ENCODE measurements around the gene FGFR4. TPM values are rescaled to one million over a fixed set of nuclear protein-coding genes. Genes with fewer than 3 reads are reported as not detected.
A peak's percentile ranks its signal among the peaks of the same experiment; 100 is the strongest.
"Not testable (repeated sequence)": the region's sequence is repeated elsewhere in the genome, so short reads cannot be mapped to it uniquely, and the experiment has no call there.

Gene FGFR4
- 14.1 and 35.2 TPM in 2 replicates for total RNA-seq

- peak; percentile 81 for DNase-seq (ENCODE audit: low read depth)
Measured at GRCh38 chr5:177086654-177087397, at the start of gene FGFR4. TSS of gene FGFR4 (plus strand) at chr5:177086915. CDS start at chr5:177089603, 2,688 bp downstream.

DNA sequence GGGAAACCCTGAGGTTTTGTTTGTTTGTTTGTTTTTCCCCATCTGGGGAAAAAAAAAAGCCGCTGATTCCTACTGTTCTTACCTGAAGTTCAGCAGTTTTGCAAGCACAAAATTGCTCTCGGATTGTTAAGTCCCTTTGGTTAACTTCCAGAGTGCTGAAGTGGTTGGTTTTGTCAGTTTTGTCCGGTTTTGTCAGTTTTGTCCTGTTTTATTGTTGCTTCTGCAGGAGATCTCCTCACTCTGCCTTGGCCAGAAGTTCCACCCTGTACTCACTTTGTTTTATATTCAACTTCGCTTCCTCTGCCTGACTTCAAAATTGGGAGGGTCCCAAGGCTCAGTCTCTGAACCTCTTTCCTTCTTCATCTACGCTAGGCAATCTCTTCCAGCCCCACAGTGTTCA, 49.8 kb upstream of the FGFR4 start:
- no peak for DNase-seq (ENCODE audit: low read depth)

DNA sequence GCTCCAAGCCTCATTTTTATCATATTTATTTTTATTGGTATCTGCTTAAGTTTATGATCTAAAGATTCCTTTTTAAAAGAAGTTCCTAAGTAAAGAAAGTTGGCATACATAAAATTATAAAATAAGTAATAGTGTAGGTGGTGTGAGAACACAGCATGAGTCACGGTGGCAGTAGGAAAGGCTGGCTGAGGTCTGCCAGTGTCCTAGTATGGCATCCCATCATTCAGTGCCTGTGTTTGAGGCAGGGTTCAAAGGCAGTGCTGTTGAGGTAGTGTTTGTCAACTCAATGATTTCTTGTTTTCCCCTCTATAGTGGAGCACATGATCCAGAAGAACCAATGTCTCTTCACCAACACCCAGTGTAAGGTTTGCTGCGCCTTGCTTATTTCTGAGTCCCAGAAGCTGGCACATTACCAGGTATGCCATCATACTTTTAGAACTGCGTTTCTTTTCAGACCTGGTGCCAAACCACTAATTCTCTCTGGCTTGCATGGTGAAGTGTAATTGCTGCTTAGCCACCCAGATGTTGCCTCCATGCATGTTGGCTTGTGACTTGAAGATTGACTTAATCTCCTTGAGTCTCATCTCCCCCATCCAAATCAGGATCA, 45.8 kb upstream of the FGFR4 start:
- no peak for DNase-seq (ENCODE audit: low read depth)

DNA sequence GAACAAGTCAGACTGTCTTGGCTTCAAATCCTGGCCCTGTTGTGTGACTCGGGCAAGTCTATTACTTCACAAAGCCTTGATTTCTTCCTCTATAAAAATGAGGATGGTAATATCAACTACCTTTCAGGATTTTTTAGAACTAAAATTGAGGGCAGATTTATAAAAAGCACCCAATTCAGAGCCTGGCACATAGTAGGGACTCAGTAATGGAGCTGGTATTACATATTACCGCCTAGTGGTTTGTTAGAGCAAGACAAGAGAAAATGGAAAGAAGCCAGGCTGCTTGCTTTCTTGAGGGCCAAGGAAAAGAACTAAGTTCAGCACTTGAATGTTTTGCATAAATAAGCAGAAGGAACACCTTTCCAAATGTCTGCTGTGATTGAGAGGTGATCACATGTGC, 44.8 kb upstream of the FGFR4 start:
- no peak for DNase-seq (ENCODE audit: low read depth)

- no peak for DNase-seq (ENCODE audit: low read depth)
Measured at GRCh38 chr5:177043114-177043513, 43.6 kb upstream of the FGFR4 start.

GRCh38 chr5:177043958-177044357, 42.8 kb upstream of the FGFR4 start:
- no peak for DNase-seq (ENCODE audit: low read depth)

GRCh38 chr5:177044641-177045040, 42.1 kb upstream of the FGFR4 start:
- no peak for DNase-seq (ENCODE audit: low read depth)

DNA sequence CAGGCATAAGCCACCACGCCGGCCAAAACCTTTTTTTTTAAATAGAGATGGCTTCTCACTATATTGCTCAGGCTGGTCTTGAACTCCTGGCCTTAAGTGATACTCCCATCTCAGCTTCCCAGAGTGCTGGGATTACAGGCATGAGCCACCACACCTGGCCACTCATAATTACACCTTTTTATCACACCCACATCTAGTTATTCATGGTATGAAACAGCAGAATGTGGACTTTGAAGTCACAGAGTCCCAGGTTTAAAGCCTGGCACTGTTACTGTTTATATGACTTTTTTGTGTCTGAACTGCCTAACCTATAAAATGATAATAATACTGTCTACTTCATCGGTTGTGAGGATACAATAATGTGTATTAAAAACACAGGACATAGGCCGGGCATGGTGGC, 41.1 kb upstream of the FGFR4 start:
- DNase-seq (ENCODE audit: low read depth) = no peak

- not testable (repeated sequence) for DNase-seq (ENCODE audit: low read depth)
Measured at GRCh38 chr5:177048531-177048930, 38.2 kb upstream of the FGFR4 start.

GRCh38 chr5:177049285-177049684, 37.4 kb upstream of the FGFR4 start:
- no peak for DNase-seq (ENCODE audit: low read depth)

- DNase-seq (ENCODE audit: low read depth) = no peak
Measured at GRCh38 chr5:177064500-177065277, 22.0 kb upstream of the FGFR4 start.

DNA sequence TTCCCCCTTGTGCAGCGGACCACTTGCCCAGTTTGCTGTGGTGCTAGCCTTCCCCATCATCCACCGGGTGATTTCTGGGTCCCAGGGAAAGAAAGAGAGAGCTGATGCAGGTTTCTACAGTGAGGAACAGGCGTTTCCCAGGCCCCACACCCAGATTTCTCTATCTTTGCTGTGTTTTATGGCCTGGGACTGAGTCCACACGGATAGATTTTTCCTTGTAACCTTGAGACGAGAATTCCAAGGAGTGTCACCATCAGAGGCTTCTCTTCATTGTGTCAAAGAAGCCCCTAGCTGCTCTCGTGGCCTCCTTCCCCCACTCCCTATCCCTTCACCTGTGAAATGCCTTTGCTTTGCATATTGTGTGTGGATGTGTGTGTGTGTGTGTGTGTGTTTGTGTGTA, 21.2 kb upstream of the FGFR4 start:
- DNase-seq (ENCODE audit: low read depth) = no peak

GRCh38 chr5:177066224-177066623, 20.5 kb upstream of the FGFR4 start:
- no peak for DNase-seq (ENCODE audit: low read depth)

- no peak for DNase-seq (ENCODE audit: low read depth)
Measured at GRCh38 chr5:177067503-177067902, 19.2 kb upstream of the FGFR4 start.

DNA sequence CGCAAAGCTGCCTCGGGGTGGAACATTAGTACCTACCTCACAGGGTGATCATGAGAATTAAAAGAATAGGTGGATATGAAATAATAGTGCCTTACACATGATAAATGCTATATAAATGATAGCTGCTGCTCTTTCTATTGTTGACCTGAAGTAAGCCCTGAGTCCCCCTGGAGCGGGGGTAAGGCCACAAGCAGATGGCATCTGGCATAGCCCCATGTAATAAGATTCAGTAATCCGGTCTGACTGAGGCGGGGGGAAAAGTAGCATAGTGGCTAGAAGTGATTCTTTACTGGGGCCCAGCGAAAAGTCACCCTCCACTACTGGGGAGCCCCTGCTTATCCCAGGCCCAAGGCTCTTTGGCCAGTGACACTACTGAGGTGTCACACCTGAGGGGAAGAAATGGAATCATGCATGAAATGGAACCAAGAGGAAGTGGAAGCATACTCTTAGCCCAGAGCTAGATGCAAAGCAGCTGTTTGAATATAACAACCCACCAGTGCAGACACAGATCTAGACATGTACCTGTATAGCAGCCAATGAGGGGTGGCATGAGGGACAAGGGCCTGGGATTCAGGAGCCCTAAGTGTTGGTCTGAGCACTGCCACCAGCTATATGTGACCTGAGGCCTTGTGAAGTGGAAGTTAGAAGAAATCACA, 16.1 kb upstream of the FGFR4 start:
- DNase-seq (ENCODE audit: low read depth) = no peak

GRCh38 chr5:177071666-177072385, 14.9 kb upstream of the FGFR4 start:
- DNase-seq (ENCODE audit: low read depth) = peak; percentile 84

- no peak for DNase-seq (ENCODE audit: low read depth)
Measured at GRCh38 chr5:177077335-177077734, 9.4 kb upstream of the FGFR4 start.

DNA sequence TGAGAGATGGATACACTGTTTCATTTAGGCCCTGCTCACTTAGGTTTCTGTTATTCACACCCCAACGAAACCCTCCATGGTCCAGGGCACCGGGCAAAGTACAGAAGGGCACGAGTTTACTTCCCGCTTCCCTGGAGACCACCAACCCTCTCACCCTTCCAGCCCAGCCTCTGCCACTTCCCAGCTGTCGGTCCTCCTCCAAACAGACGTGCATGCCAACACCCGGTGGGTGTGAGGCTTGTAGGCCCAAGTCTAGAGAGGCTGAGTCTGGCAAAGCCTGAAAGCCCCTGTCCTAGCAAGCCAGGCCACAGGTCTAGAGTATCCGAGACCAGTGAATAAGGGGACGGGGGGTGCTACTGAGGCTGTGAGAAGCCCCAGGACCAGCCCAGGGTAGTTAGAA, 7.1 kb upstream of the FGFR4 start:
- DNase-seq (ENCODE audit: low read depth) = no peak

- DNase-seq (ENCODE audit: low read depth) = no peak
Measured at GRCh38 chr5:177080265-177080664, 6.5 kb upstream of the FGFR4 start.

DNA sequence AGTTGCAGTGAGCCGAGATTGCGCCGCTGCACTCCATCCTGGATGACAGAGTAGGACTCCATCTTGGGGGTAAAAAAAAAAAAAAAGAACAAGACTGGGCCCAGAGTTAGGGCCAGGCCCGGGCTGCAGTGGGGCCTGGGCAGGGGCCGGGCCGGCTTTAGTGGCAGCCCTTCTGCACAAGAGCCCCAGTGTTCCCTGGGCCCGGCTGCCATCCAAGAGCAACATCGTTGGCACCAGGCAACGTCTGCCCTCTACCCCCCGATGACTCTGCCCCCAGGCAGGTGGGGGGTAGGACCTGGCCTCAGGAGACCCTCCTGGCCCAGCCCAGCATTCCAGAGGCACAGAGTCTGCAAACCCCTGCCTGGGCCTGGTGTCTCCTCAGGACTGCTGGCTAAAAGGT, 4.9 kb upstream of the FGFR4 start:
- DNase-seq (ENCODE audit: low read depth) = no peak

DNA sequence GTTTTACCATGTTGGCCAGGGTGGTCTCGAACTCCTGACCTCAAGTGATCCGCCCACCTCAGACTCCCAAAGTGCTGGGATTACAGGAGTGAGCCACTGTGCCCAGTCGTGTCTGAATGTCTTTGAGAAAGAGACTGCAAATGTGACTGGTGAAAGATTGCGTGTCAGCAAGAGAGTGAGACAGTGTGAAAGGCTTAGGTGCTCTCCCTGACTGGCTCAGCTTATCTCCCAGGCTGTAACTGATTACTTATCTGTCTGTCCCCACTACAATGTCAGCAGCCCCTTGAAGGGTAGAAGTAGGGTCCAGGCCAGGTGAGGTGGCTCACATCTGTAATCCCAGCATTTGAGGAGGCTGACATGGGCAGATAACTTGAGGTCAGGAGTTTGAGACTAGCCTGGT, 3.4 kb upstream of the FGFR4 start:
- DNase-seq (ENCODE audit: low read depth) = no peak

DNA sequence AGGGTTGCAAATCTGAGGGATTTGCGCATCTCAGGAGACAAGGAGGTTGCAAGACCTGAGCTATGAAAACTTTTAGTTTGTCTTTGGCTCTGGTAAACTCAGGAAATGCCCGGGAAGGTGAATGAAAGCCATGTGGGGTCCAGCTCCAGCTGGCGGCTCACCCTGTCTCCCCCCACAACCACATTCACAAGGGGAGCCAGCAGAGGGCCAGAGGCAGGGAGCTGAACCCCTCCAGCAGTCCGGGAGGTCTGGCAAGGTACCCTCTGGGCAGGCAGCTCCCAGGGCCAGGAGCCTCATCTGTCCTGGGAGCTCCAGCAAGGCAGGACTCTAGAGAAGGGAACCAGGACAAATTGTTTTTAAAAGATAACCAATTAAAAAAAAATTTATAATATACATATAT, 2.5 kb upstream of the FGFR4 start:
- no peak for DNase-seq (ENCODE audit: low read depth)
